HepG2 (cell line): ENCODE measurements around the gene CD300LF. TPM values are rescaled to one million over a fixed set of nuclear protein-coding genes. Genes with fewer than 3 reads are reported as not detected.
A peak's percentile ranks its signal among the peaks of the same experiment; 100 is the strongest.

Experiments used
- ASH2L ChIP-seq: fragments of 300-600, 200-600 bp; sonication (generic); IDR thresholded peaks from 2 replicates; pipeline ENCODE4 v1.7.0; 2017; ENCODE audit warnings: low read depth, mild to moderate bottlenecking, moderate library complexity, mixed read lengths, low read length; ENCODE audit not compliant: insufficient read length
- BRD4 ChIP-seq: sonication (generic); formaldehyde crosslinking; IDR thresholded peaks from 2 replicates; pipeline ENCODE4 v1.4.0; 2020; ENCODE audit warnings: missing genetic modification reagents
- CHD4 ChIP-seq: fragments of 200-600 bp; sonication (generic); IDR thresholded peaks from 2 replicates; pipeline ENCODE4 v1.7.0; 2017; ENCODE audit warnings: mild to moderate bottlenecking, low read length, borderline replicate concordance
- DR1 ChIP-seq: sonication (generic); formaldehyde crosslinking; IDR thresholded peaks from 2 replicates; pipeline ENCODE4 v1.8.0; 2021; ENCODE audit warnings: mild to moderate bottlenecking, missing genetic modification reagents, inconsistent platforms
- FLYWCH1 ChIP-seq: sonication (generic); formaldehyde crosslinking; IDR thresholded peaks from 2 replicates; pipeline ENCODE4 v1.8.1; 2023; ENCODE audit warnings: mild to moderate bottlenecking, missing genetic modification reagents
- FOXA3 ChIP-seq: IDR thresholded peaks from 2 replicates; pipeline ENCODE4 v1.6.1; 2016; ENCODE audit warnings: missing genetic modification reagents, missing compliant biosample characterization
- GABPA ChIP-seq, 2 experiments: IDR thresholded peaks; 2 replicates each; pipeline ENCODE4 v1.6.1; 2011 to 2016; ENCODE audit warnings: low read depth in 2 of 2, low read length in 1 of 2, missing biosample characterization in 1 of 2, missing genetic modification characterization in 1 of 2
- HOXA9 ChIP-seq: sonication (generic); formaldehyde crosslinking; IDR thresholded peaks from 2 replicates; pipeline ENCODE4 v1.8.1; 2022; ENCODE audit warnings: missing genetic modification reagents, mild to moderate bottlenecking, moderate library complexity, borderline replicate concordance
- KLF6 ChIP-seq: IDR thresholded peaks from 2 replicates; pipeline ENCODE4 v1.8.0; 2016; ENCODE audit warnings: missing biosample characterization, missing genetic modification reagents
- MIER3 ChIP-seq: IDR thresholded peaks from 2 replicates; pipeline ENCODE4 v1.6.1; 2016; ENCODE audit warnings: missing compliant biosample characterization, borderline replicate concordance
- MYC ChIP-seq: sonication (generic); formaldehyde crosslinking; IDR thresholded peaks from 2 replicates; pipeline ENCODE4 v1.9.0; 2021; ENCODE audit warnings: missing genetic modification reagents, borderline replicate concordance
- NFKBIZ ChIP-seq: IDR thresholded peaks from 2 replicates; pipeline ENCODE4 v1.6.1; 2018; ENCODE audit warnings: missing genetic modification reagents, missing compliant biosample characterization
- SNAPC2 ChIP-seq: sonication (generic); formaldehyde crosslinking; IDR thresholded peaks from 2 replicates; pipeline ENCODE4 v1.8.1; 2022; ENCODE audit warnings: mild to moderate bottlenecking, missing genetic modification reagents
- TMF1 ChIP-seq: sonication (generic); formaldehyde crosslinking; IDR thresholded peaks from 2 replicates; pipeline ENCODE4 v1.8.1; 2022; ENCODE audit warnings: low read depth, missing genetic modification reagents
- TP53 ChIP-seq: sonication (generic); formaldehyde crosslinking; conservative IDR thresholded peaks from 2 replicates; pipeline ENCODE4 v1.4.0; 2020; ENCODE audit warnings: missing genetic modification reagents
- ZBTB20 ChIP-seq: sonication (generic); formaldehyde crosslinking; IDR thresholded peaks from 2 replicates; pipeline ENCODE4 v1.8.1; 2023; ENCODE audit warnings: missing genetic modification reagents, low read depth, mild to moderate bottlenecking, borderline replicate concordance
- ZBTB42 ChIP-seq: sonication (generic); formaldehyde crosslinking; IDR thresholded peaks from 2 replicates; pipeline ENCODE4 v1.5.0; 2020; ENCODE audit warnings: mild to moderate bottlenecking, missing genetic modification reagents
- ZNF292 ChIP-seq: sonication (generic); formaldehyde crosslinking; IDR thresholded peaks from 2 replicates; pipeline ENCODE4 v1.8.1; 2022; ENCODE audit warnings: mild to moderate bottlenecking, low read depth, missing genetic modification reagents, borderline replicate concordance
- ZNF468 ChIP-seq: sonication (generic); formaldehyde crosslinking; IDR thresholded peaks from 2 replicates; pipeline ENCODE4 v1.8.0; 2022; ENCODE audit warnings: mild to moderate bottlenecking, moderate library complexity, missing genetic modification reagents
- ZNF773 ChIP-seq: sonication (generic); formaldehyde crosslinking; IDR thresholded peaks from 2 replicates; pipeline ENCODE4 v1.4.0; 2020; ENCODE audit warnings: missing genetic modification reagents, borderline replicate concordance
- ZNF776 ChIP-seq: sonication (generic); formaldehyde crosslinking; IDR thresholded peaks from 2 replicates; pipeline ENCODE4 v1.4.0; 2020; ENCODE audit warnings: mild to moderate bottlenecking, missing genetic modification reagents
- polyA plus RNA-seq, 8 experiments: library from polyadenylated mRNA; depleted of rRNA in 3 of 8; stranded (reverse) in 7 of 8; unstranded in 1 of 8; fragments of >200 nt; fragmentation: Illumina TruSeq in 4 of 8; extraction: Trizol in 4 of 8; gene quantifications; 2 replicates each; pipeline versions ENCODE4 v1.2.1 to v1.2.3, GENCODE V29; 2011 to 2016; ENCODE audit warnings: low read depth in 4 of 8, missing spikeins in 1 of 8, mixed read lengths in 1 of 8; ENCODE audit not compliant: insufficient read depth in 1 of 8
- total RNA-seq, 5 experiments: library from RNA; depleted of rRNA; stranded (reverse); fragments of >200 nt; fragmentation: Illumina TruSeq; extraction: Trizol; gene quantifications; 2 replicates each; pipeline ENCODE4 v1.2.3, GENCODE V29; 2016; ENCODE audit warnings: low read depth in 1 of 5
- TF ChIP-seq, protein P1 (sequence below): IDR thresholded peaks from 2 replicates; pipeline ENCODE4 v1.4.0; 2020; ENCODE audit warnings: mild to moderate bottlenecking, missing genetic modification reagents
- TF ChIP-seq, protein P2 (sequence below): sonication (generic); formaldehyde crosslinking; IDR thresholded peaks from 2 replicates; pipeline ENCODE4 v1.4.0; 2020; ENCODE audit warnings: missing genetic modification reagents; ENCODE audit errors: not compliant biosample characterization
- TF ChIP-seq, protein P3 (sequence below): sonication (generic); formaldehyde crosslinking; IDR thresholded peaks from 2 replicates; pipeline ENCODE4 v1.5.0; 2020; ENCODE audit warnings: mild to moderate bottlenecking, missing genetic modification reagents, moderate library complexity

The CD300LF gene
- total and polyA plus RNA-seq, 2 of the 13 experiments (the other 11 are each of a cell fraction or from before 2014, with no cell fraction given), result not detected

DNA sequence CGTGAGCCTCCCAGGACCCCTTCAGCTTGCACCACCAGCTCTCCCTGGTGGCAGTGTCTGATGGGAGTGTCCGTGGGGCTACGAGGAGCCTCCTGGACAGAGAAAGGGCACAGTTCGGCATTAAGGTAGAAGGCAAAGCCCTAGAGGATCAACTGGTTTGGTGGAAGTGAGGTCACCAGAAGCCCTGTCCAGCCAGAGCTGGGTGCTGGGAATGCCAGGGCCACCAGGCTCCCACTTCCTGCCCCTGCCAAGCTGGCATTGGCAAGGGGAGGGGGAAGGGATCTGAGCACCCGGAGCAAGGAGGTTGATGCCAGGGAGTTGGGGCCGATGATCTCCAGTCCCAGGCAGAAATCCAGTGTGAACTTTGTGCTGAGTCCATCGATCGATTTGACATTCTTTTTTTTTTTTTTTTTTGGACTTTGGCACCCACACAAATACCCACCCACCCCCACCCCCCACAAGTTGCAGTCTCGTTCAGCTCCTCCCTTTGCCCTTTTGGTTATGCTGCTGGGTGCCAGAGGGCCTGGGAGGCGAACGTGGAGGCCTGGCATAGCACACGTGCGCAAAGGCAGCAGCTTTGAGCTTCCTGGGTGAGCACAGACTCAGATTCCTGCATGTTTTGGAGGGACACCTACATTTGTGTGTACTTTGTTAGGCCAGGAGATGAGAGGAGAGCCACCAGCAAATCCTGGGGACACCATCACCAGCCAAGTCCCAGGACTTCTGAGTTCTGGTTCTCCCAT lies 37.8 kb upstream of the CD300LF start (continued):
- TF ChIP-seq, protein P1, sequence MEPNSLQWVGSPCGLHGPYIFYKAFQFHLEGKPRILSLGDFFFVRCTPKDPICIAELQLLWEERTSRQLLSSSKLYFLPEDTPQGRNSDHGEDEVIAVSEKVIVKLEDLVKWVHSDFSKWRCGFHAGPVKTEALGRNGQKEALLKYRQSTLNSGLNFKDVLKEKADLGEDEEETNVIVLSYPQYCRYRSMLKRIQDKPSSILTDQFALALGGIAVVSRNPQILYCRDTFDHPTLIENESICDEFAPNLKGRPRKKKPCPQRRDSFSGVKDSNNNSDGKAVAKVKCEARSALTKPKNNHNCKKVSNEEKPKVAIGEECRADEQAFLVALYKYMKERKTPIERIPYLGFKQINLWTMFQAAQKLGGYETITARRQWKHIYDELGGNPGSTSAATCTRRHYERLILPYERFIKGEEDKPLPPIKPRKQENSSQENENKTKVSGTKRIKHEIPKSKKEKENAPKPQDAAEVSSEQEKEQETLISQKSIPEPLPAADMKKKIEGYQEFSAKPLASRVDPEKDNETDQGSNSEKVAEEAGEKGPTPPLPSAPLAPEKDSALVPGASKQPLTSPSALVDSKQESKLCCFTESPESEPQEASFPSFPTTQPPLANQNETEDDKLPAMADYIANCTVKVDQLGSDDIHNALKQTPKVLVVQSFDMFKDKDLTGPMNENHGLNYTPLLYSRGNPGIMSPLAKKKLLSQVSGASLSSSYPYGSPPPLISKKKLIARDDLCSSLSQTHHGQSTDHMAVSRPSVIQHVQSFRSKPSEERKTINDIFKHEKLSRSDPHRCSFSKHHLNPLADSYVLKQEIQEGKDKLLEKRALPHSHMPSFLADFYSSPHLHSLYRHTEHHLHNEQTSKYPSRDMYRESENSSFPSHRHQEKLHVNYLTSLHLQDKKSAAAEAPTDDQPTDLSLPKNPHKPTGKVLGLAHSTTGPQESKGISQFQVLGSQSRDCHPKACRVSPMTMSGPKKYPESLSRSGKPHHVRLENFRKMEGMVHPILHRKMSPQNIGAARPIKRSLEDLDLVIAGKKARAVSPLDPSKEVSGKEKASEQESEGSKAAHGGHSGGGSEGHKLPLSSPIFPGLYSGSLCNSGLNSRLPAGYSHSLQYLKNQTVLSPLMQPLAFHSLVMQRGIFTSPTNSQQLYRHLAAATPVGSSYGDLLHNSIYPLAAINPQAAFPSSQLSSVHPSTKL (CRISPR knock-in tag), result peak; percentile 90
- peak; percentile 45; the same call in 1 of the 2 replicates for TF ChIP-seq ZNF776 (CRISPR knock-in tag)
- peak; percentile 50; the same call in 1 of the 2 replicates for TF ChIP-seq TP53 (CRISPR knock-in tag)
- TF ChIP-seq ZBTB20 (CRISPR knock-in tag), result peak; percentile 94
- TF ChIP-seq SNAPC2 (CRISPR knock-in tag), result no peak
- TF ChIP-seq NFKBIZ (CRISPR knock-in tag), result no peak
- TF ChIP-seq, protein P2, sequence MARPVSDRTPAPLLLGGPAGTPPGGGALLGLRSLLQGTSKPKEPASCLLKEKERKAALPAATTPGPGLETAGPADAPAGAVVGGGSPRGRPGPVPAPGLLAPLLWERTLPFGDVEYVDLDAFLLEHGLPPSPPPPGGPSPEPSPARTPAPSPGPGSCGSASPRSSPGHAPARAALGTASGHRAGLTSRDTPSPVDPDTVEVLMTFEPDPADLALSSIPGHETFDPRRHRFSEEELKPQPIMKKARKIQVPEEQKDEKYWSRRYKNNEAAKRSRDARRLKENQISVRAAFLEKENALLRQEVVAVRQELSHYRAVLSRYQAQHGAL (CRISPR knock-in tag), result peak; percentile 58
- TF ChIP-seq MIER3 (CRISPR knock-in tag), result peak; percentile 59; the same call in 1 of the 2 replicates
- no peak for TF ChIP-seq FLYWCH1 (CRISPR knock-in tag)
- peak; percentile 50; the same call in 1 of the 2 replicates for TF ChIP-seq ZNF292 (CRISPR knock-in tag)
- peak; percentile 95 for TF ChIP-seq MYC (CRISPR knock-in tag)
- TF ChIP-seq HOXA9 (CRISPR knock-in tag), result no peak
- peak; percentile 72; the same call in 1 of the 2 replicates for TF ChIP-seq ZNF773 (CRISPR knock-in tag)
- 0 out of 2 replicates have a peak, but pooled peaks have one; percentile 52 for TF ChIP-seq ZNF468 (CRISPR knock-in tag)
- TF ChIP-seq CHD4, result no peak
- no peak; the same call in 1 of the 2 replicates for TF ChIP-seq KLF6 (CRISPR knock-in tag)
- no peak; the same call in 1 of the 2 replicates for TF ChIP-seq ZBTB42
- no peak for TF ChIP-seq GABPA (IDR thresholded peaks at IDR 0.05; ENCODE audit: low read depth, low read length)
- TF ChIP-seq GABPA (CRISPR knock-in tag; IDR thresholded peaks at IDR 0.05; ENCODE audit: low read depth), result 0 out of 2 replicates have a peak, but pooled peaks have one; percentile 10
- TF ChIP-seq BRD4 (CRISPR knock-in tag), result peak; percentile 86; the same call in 1 of the 2 replicates
- TF ChIP-seq ASH2L, result peak; percentile 87
- no peak for TF ChIP-seq TMF1 (CRISPR knock-in tag)
- TF ChIP-seq, protein P3, sequence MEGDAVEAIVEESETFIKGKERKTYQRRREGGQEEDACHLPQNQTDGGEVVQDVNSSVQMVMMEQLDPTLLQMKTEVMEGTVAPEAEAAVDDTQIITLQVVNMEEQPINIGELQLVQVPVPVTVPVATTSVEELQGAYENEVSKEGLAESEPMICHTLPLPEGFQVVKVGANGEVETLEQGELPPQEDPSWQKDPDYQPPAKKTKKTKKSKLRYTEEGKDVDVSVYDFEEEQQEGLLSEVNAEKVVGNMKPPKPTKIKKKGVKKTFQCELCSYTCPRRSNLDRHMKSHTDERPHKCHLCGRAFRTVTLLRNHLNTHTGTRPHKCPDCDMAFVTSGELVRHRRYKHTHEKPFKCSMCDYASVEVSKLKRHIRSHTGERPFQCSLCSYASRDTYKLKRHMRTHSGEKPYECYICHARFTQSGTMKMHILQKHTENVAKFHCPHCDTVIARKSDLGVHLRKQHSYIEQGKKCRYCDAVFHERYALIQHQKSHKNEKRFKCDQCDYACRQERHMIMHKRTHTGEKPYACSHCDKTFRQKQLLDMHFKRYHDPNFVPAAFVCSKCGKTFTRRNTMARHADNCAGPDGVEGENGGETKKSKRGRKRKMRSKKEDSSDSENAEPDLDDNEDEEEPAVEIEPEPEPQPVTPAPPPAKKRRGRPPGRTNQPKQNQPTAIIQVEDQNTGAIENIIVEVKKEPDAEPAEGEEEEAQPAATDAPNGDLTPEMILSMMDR (CRISPR knock-in tag), result peak; percentile 20
- TF ChIP-seq FOXA3, result peak; percentile 72
- no peak; the same call in 1 of the 2 replicates for TF ChIP-seq DR1 (CRISPR knock-in tag)
